Nephron (organoid): ENCODE data around the gene HOXC9.

Source experiments
- H3K27ac Mint-ChIP-seq, 3 experiments: 2 replicates each; pipeline ENCODE4 v1.8.0; 2020; ENCODE audit warnings: mixed read lengths in 3 of 3, mild to moderate bottlenecking in 2 of 3, moderate library complexity in 1 of 3
- H3K27me3 Mint-ChIP-seq: 2 replicates; pipeline ENCODE4 v1.8.0; 2021; ENCODE audit warnings: low read depth, mild to moderate bottlenecking, moderate library complexity, mixed read lengths
- H3K36me3 Mint-ChIP-seq: 2 replicates; pipeline ENCODE4 v1.8.0; 2020; ENCODE audit warnings: low read depth, mixed read lengths
- H3K4me1 Mint-ChIP-seq: 2 replicates; pipeline ENCODE4 v1.8.0; 2020; ENCODE audit warnings: mixed read lengths
- H3K4me3 Mint-ChIP-seq, 3 experiments: 2 replicates each; pipeline ENCODE4 v1.8.0; 2020; ENCODE audit warnings: mild to moderate bottlenecking in 3 of 3, mixed read lengths in 3 of 3, moderate library complexity in 2 of 3
- H3K9me3 Mint-ChIP-seq: 2 replicates; pipeline ENCODE4 v1.8.0; 2020; ENCODE audit warnings: mixed read lengths
- TF ChIP-seq, protein P1 (sequence below), 3 experiments: fragments of 200-600 bp; sonication (generic); IDR thresholded peaks; one replicate each; pipeline ENCODE4 v1.5.0; 2021; ENCODE audit warnings: antibody characterized with exemption in 3 of 3; ENCODE audit not compliant: unreplicated experiment in 3 of 3

The HOXC9 gene

DNA sequence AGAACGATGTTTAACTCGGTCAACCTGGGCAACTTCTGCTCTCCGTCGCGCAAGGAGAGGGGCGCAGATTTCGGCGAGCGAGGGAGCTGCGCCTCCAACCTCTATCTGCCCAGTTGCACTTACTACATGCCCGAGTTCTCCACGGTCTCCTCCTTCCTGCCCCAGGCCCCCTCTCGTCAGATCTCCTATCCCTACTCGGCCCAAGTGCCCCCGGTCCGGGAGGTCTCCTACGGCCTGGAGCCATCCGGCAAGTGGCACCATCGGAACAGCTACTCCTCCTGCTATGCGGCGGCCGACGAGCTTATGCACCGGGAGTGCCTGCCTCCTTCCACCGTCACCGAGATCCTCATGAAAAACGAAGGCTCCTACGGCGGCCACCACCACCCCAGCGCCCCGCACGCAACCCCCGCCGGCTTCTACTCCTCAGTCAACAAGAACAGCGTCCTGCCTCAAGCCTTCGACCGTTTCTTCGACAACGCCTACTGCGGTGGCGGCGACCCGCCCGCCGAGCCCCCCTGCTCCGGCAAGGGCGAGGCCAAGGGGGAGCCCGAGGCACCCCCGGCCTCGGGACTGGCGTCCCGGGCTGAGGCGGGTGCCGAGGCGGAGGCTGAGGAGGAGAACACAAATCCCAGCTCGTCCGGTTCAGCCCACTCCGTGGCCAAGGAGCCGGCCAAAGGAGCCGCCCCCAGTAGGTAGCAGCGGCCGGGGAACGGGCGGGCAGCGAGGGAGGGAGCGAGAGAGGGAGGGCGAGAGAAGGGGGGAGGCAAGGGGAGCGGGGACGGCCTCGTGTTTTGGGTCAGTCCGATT is 26.5 kb upstream of the HOXC9 start:
- Mint-ChIP-seq H3K27me3 (peaks cover 100% of the 10 kb centered on the region), H3K9me3 (no peaks in the 10 kb centered on the region), H3K4me1 (peaks cover 33% of the 10 kb centered on the region), H3K27ac (peak overlapping the region in 2 of 3 experiments; percentile 65 to 93), H3K4me3 (peak overlapping the region; percentile 69 to 86 (median 86)), H3K36me3 (no peaks in the 10 kb centered on the region)
- TF ChIP-seq, protein P1, sequence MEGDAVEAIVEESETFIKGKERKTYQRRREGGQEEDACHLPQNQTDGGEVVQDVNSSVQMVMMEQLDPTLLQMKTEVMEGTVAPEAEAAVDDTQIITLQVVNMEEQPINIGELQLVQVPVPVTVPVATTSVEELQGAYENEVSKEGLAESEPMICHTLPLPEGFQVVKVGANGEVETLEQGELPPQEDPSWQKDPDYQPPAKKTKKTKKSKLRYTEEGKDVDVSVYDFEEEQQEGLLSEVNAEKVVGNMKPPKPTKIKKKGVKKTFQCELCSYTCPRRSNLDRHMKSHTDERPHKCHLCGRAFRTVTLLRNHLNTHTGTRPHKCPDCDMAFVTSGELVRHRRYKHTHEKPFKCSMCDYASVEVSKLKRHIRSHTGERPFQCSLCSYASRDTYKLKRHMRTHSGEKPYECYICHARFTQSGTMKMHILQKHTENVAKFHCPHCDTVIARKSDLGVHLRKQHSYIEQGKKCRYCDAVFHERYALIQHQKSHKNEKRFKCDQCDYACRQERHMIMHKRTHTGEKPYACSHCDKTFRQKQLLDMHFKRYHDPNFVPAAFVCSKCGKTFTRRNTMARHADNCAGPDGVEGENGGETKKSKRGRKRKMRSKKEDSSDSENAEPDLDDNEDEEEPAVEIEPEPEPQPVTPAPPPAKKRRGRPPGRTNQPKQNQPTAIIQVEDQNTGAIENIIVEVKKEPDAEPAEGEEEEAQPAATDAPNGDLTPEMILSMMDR (IDR thresholded peaks at IDR 0.05; ENCODE audit: unreplicated experiment in 3 of 3): no peak

- H3K9me3 Mint-ChIP-seq: no peaks in the 10 kb centered on the region
- peak within 1 kb of the TSS in 2 of 3 experiments; percentile 88 to 100 for H3K27ac Mint-ChIP-seq
- peak within 1 kb of the TSS; percentile 80 to 87 (median 86) for H3K4me3 Mint-ChIP-seq
- peaks cover 100% of the 10 kb centered on the region for H3K27me3 Mint-ChIP-seq
- TF ChIP-seq, protein P1 (IDR thresholded peaks at IDR 0.05; ENCODE audit: unreplicated experiment in 3 of 3): no peak
- H3K4me1 Mint-ChIP-seq: peaks cover 35% of the 10 kb centered on the region
- no peaks in the 10 kb centered on the region for H3K36me3 Mint-ChIP-seq
Observed at GRCh38 chr12:53974084-53975063, 25.6 kb upstream of the HOXC9 start, which contains the start of gene HOTAIR. TSS of gene HOTAIR (minus strand) at chr12:53974954.

GRCh38 chr12:53975064-53975471 is 24.9 kb upstream of the HOXC9 start:
- Mint-ChIP-seq H3K9me3 (no peaks in the 10 kb centered on the region), H3K4me1 (peaks cover 35% of the 10 kb centered on the region), H3K27me3 (peaks cover 100% of the 10 kb centered on the region), H3K4me3 (peak overlapping the region; percentile 80 to 87 (median 86)), H3K27ac (peak overlapping the region in 2 of 3 experiments; percentile 88 to 100), H3K36me3 (no peaks in the 10 kb centered on the region)
- TF ChIP-seq, protein P1 (IDR thresholded peaks at IDR 0.05; ENCODE audit: unreplicated experiment in 3 of 3): no peak

DNA sequence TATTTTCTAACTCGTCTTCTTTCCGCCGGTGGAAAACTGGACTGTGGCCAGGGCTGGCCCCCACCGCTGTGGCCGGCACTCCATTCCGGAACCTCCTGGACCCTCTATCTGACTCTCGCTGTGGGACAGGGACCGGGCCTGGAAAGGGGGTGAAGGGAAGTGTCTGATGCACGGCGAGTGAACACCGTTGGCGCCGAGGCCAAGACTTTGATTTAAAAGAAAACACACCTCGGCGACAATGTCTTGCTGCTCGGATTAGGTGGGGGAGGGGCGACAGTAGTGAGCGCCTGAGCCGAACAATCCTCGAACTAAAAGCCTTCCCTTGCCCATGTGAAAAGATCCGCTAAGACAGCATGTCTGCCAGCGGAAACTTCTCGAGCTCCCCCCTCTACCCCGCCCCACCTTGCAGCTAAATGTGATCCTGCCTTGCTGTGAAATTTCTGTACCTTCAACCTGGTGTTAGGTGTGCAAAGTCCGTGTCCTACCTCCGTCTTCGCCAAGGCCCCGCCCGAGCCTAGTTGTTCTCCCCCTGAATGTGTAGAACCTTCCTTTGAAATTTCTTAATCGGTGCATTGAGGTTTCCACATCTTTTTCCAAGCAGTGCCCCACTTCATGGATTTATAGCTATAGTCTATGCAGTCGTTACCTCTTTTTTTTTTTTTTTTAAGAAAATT is 24.3 kb upstream of the HOXC9 start:
- no peaks in the 10 kb centered on the region for H3K9me3 Mint-ChIP-seq
- peak overlapping the region; percentile 80 to 87 (median 86) for H3K4me3 Mint-ChIP-seq
- TF ChIP-seq, protein P1 (IDR thresholded peaks at IDR 0.05; ENCODE audit: unreplicated experiment in 3 of 3): no peak
- peak overlapping the region in 2 of 3 experiments; percentile 88 to 100 for H3K27ac Mint-ChIP-seq
- peaks cover 100% of the 10 kb centered on the region for H3K27me3 Mint-ChIP-seq
- H3K36me3 Mint-ChIP-seq: no peaks in the 10 kb centered on the region
- H3K4me1 Mint-ChIP-seq: peaks cover 35% of the 10 kb centered on the region

GRCh38 chr12:53976172-53976822 is 23.7 kb upstream of the HOXC9 start:
- Mint-ChIP-seq H3K4me1 (peaks cover 35% of the 10 kb centered on the region), H3K4me3 (peak overlapping the region; percentile 39 to 86 (median 55)), H3K9me3 (no peaks in the 10 kb centered on the region), H3K27me3 (peaks cover 100% of the 10 kb centered on the region), H3K36me3 (no peaks in the 10 kb centered on the region), H3K27ac (peak overlapping the region in 2 of 3 experiments; percentile 67 to 100)
- TF ChIP-seq, protein P1 (IDR thresholded peaks at IDR 0.05; ENCODE audit: unreplicated experiment in 3 of 3): no peak
